GM19328 (cell line): ENCODE measurements around the gene CCL13.
"Not testable (repeated sequence)": the region's sequence is repeated elsewhere in the genome, so short reads cannot be mapped to it uniquely, and the experiment has no call there.

ENCODE experiments used
- ATAC-seq: cut with Tn5 transposase; IDR thresholded peaks from one replicate; pipeline ENCODE4 v1.9.1; 2021; ENCODE audit warnings: mild to moderate bottlenecking, moderate library complexity; ENCODE audit not compliant: unreplicated experiment

Gene CCL13

DNA sequence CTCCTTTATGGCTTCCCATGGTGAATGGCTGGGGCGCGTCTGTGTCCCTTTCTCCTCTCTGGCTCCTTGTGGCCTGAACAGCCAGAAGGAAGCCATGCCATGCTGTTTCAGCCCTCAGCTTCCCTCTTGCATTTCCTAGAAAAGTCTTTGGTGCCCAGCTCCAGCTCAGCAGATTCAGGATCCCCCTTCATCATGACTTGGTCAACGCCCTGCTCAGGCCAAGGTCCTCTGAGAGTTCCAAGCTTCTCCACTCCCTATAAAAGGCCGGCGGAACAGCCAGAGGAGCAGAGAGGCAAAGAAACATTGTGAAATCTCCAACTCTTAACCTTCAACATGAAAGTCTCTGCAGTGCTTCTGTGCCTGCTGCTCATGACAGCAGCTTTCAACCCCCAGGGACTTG is at the start of gene CCL13:
Gene CCL13, plus strand, starts transcription at position 287 of the 400 bp plus-strand sequence. Its CDS starts 47 bp downstream, at position 334.
- ATAC-seq = no peak

DNA sequence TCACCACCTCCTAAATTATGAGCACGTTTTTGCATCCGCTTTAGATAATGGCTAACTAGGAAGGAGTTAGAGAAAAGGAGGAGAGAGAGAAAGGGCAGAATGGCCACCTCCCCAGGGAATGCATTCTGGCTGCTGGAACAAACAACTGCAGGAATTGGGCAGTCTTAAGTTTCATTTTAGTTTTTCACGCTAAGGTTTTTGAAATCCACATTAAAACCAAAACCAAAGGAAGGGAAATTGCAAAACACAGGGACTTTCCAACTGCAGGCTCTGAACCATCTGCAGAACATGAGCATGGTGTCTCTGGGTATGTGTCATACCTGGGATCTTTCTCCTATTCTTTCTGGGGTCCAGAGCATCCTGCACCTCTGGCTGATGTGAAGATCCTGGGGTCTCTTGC is 49.2 kb upstream of the CCL13 start:
- ATAC-seq = no peak

DNA sequence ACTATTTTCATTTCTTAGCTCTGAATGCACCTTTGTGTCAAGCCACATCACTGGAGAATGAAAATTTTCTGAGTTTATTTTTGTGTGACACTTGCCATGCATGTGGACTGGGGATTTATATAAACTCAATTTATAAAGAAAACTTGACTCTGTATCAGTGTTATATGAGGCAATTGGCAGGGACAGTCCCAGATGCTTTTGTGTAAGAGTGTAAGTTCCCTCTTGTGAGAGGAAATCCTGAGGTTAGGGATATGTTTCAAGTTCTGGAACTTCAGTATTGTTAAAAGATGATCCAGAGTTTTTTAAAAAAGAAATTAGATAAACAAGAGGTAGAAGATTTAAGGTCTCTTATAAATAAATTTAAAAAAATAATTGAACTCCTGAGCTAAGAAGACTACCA is 47.9 kb upstream of the CCL13 start:
- no peak for ATAC-seq

DNA sequence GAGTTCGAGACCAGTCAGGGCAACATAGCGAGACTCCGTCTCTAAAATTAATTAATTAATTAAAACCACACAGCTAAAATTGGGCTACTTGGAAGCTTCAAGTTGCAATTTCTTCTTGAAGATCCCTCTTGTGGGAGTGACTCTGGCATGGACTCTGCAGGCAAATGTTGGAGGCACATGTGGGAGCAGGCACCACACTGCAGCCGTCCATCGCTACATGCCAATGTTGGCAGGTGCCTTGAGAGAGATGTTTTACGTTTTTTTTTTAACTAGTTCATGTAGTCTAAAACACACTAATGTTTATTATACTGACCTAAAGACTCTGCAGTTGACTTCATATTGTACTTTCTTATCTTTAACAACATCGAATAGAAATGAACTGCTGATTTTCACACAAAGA is 45.0 kb upstream of the CCL13 start:
- ATAC-seq = no peak

DNA sequence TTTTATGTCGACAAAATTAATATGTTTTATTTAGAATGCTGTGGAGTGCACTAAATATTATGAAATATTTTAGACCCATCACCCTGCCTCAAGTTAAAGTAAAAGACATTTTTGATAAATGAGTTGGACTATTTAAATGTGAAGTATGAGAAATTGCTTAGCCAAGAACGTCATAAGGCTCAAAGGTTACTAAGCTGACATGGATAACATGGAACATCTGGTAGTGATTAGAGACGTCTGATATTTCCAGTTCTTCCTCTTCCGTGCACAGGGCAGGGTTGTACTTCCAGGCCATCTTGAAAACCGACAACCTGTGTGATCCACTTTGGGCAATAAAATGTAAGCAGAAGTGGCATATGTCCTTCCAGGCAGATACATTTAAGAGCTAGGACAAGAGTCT is 44.2 kb upstream of the CCL13 start:
- no peak for ATAC-seq

DNA sequence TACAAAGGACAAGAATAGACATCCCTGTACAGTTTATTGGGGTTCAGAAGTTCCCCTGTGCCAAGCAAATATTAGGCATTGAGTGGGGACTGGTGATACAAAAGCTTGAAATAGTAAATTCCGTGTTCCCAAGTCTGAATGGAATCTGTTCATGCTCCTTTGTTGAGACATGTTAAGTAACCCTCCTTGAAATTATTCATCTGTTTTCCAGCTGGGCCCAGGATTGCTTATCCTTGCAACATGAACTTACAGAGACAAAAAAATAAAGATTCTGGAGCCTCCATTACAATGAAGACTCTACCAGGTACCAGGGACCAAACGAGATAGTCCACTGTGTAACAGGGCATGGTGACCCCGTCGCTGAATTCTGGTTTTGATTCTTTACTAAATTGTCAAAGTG is 43.1 kb upstream of the CCL13 start:
- no peak for ATAC-seq

DNA sequence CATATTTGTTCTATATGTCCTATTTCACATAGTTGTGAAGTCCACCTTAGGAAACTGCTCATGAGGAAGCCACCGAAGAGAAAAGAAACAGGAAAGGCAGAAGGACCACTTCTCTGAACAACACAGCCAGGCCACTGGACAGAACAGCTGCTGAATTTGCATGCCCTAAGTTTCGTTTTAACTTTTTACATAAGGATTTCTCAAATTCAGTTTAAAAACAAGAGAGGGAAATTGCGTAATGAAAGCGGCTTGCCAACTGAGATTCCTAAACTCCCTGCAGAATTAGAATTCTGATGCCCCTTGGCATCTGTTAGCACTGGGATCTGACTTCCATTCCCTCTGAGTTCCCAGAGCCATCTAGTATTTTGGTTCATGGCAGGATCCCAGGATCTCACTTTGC is 42.0 kb upstream of the CCL13 start:
- ATAC-seq = no peak

DNA sequence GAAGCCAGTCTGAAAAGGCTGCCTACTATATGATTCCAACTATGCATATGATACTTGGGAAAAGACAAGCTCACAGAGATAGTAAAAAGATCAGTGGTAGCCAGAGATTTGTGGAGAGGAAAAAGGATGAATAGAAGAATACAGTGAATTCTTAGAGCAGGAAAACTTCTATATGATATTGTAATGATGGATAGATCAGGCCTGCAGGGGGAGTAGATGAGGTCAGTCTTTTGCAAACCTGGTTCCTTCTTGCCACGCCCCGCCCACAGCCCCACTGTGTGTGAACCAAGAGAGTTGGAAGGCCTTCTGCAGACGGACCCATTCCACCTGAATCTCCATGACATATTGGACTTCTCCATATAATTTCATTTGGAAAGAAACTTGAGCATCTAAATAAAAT is 37.8 kb upstream of the CCL13 start:
- ATAC-seq = no peak

DNA sequence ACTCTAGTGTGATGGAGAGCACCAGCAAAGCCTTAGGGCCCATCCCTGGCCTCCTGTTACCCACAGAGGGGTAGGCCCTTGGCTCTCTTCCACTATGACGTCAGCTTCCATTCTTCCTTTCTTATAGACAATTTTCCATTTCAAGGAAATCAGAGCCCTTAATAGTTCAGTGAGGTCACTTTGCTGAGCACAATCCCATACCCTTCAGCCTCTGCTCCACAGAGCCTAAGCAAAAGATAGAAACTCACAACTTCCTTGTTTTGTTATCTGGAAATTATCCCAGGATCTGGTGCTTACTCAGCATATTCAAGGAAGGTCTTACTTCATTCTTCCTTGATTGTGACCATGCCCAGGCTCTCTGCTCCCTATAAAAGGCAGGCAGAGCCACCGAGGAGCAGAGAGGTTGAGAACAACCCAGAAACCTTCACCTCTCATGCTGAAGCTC is 37.2 kb upstream of the CCL13 start, which contains the start of gene CCL8:
Gene CCL8, plus strand, starts transcription at position 397 of the 445 bp plus-strand sequence. CDS start 67 bp downstream, outside the sequence.
- ATAC-seq = no peak

DNA sequence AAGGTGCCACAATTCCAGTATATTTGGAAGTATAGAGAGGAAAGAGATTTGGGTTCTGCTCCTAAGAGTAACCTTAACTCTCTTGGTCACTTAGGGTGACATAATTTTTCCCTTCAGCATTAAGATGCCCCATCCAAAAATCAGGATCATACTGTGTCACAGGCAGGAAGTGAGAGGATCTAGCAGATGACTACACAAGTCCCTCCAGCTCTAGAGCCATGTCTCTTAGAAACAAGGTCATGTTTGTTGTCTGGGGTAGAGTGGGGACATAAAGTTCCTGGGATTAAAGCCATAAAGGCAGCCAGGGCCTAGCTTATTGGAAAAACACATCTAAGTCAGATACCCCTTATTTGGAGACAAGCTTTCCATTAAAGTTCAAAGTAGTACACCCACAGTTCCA is 34.3 kb upstream of the CCL13 start:
- ATAC-seq = no peak

DNA sequence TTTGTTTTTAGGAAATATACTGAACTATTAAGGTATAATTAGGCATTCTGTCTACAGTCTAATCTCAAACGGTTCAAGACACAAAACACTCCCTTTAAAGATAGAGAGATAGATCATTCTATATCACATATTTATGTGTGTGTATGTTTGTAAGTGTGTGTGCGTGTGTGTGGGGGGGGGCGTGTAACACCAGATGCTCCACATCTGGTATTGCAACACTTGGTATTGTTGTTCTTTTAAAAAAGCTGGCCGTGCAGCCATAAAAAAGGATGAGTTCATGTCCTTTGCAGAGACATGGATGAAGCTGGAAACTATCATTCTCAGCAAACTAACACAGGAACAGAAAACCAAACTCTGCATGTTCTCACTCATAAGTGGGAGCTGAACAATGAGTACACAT is 28.7 kb upstream of the CCL13 start:
- ATAC-seq = not testable (repeated sequence)

DNA sequence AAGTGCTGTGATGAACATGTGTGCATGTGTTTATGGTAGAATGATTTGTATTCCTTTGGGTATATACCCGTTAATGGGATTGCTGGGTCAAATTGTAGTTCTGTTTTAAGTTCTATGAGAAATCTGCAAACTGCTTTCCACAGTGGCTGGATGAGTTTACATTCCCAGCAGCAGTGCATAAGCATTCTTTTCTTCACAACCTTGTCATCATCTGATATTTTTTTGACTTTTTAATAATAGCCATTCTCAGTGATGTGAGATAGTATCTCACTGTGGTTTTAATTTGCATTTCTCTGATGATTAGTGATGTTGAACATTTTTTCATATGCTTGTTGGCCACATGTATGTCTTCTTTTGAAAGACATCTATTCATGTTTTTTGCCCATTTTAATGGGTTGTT is 18.6 kb upstream of the CCL13 start:
- ATAC-seq = no peak

DNA sequence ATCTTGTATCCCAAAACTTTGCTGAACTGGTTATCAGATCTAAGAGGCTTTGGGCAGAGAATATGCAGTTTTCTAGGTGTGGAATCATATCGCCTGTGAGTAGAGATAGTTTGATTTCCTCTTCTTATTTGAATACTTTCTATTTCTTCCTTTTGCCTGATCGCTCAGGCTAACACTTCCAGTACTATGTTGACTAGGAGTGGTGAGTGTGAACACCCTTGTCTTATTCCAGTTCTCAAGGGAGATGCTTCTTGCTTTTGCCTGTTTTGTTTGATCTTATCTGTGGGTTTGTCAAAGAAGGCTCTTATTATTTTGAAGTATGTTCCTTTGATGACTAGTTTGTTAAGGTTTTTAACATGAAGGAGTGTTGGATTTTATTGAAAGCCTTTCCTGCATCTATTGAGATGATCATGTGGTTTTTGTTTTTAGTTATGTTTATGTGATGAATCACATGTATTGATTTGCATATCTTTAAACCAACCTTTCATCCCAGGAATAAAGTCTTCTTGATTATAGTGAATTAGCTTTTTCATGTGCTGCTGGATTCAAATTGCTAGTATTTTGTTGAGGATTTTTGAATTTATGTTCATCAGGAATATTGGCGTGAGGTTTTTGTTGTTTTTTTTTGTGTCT is 17.0 kb upstream of the CCL13 start:
- ATAC-seq = no peak

DNA sequence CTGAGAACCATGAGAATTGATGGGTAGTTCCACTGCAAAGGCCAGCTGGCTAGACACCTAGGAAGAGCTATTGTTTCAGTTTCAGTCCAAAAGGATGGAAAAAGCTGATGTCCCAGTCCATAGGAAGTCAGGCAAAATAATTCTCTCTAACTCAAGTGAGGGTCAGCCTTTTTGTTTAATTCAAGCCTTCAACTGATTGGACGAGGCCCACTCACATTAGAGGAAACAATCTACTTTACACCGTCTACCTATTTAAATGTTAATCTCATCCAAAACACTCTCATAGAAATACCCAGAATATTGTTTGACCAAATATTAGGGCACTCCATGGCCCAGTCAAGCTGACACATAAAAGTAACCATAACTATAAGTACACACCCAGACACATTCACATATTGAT is 14.4 kb upstream of the CCL13 start:
- no peak for ATAC-seq

DNA sequence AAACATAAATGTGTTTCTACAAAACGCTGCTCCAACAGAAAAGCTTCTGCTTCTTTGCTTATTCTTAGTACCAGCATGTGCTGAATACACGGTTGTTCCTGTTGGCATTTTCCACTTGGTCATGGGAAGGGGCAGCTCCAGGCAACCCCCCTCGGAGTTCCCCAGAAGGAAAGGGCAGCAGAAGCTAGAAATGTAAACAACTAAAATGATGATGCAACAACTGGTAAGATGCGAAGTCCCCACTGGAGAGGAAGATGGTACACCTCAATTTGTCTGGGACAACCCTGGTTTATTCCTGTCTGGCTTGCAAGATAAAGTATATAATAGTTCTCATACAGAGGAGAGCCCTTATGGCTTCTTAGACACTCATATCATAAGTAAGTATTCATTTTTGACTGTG is 9.2 kb upstream of the CCL13 start:
- ATAC-seq = no peak

DNA sequence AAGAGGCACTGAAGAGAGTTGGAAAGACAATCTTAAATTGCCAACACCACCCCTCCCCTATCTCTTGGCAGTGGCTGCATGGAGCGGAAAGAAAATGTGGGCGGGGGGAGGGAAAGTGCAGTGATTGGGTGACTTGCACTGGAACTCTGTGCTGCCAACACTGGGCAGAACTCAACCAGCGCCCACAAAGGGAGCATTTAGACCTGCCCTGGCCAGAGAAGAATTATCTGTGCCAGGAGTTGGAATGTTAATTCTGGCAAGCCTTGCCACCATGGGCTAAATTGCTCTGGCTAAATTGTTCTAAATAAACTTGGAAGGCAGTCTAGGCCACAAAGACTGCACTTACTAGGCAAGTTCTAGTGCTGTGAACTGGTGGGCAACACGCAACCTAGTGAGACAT is 6.5 kb upstream of the CCL13 start:
- no peak for ATAC-seq

DNA sequence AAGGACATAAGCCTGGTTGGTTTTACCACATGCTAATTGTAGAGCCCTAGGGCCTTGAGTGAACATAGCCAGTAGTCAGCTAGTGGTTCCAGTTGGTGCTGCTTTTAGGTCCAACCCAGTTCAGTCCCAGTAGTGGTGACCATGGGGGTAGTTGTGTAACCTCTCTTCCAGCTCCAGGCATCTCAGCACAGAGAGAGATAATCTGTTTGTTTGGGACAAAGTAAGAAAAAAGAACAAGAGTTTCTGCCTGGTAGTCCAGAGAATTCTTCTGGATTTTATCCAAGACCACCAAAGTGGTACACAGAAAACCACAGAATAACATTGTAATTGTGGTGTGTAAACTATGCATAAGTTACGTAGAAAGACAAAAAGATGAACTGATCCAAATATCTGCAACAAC is 5.2 kb upstream of the CCL13 start:
- no peak for ATAC-seq

DNA sequence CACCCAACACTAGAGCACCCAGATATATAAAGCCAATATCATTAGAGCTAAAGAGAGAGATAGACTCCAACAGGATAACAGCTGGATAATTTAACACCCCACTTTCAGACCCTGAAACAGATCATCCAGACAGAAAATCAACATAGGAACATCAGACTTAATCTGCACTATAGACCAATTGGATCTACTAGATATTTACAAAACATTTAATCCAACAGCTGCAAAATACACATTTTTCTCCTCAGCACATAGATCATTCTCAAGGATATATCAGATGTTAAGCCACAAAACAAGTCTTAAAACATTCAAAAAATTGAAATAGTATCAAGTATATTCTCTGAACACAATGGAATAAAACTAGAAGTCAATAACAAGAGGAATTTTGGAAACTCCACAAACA is 4.1 kb upstream of the CCL13 start:
- no peak for ATAC-seq

DNA sequence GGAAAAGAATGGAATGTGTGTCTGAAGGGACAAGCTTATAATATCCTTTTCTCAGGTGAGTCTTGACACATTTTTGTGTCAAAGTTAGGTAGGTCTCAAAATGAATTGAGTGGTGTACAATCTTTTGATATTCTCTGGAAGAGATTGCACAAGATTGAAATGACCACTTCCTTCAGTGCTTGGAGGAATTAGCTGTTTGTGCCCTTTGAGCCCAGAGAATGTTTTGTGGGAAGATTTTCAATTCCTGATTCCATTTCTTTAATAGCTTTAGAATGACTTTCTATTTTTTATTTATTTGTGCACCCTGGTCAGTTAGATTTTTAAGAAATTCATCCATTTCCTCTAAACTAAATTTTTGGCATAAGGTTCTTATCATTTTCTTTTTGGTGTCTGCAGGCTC is 1.6 kb upstream of the CCL13 start:
- no peak for ATAC-seq

DNA sequence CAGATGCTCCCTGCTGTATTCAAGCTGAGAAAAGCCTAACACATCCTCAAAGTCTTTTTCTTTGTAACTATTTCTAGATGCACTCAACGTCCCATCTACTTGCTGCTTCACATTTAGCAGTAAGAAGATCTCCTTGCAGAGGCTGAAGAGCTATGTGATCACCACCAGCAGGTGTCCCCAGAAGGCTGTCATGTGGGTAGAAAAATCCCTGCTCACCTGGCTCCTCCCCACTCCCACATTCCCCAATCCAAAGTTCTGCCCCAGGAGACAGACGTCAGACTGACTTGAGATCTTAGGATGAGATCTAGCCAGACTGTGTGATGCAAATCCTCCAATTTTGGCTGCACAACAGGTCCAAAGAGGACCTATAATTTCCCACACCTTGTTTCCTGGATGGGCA is 1.1 kb downstream of the CCL13 start:
- ATAC-seq = no peak

DNA sequence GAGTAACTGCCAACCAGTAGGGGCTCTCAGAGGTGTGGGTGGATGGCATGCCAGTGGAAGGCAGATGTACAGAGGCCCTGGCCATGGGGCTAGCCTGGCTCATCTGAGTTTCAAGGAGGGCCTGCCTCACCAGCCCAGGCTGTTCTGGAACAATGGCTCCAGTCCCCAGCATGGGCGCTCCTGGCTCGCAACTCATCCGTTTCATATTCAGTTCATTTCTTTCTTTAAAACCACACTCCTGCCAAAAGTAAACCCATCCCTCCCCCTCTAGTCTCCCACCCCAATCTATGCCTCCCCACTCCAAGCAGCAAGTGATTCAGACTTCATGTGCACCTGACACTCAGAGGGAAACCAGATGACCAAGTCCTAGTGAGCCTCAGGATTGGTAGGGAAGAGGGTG is 2.4 kb downstream of the CCL13 start:
- no peak for ATAC-seq

DNA sequence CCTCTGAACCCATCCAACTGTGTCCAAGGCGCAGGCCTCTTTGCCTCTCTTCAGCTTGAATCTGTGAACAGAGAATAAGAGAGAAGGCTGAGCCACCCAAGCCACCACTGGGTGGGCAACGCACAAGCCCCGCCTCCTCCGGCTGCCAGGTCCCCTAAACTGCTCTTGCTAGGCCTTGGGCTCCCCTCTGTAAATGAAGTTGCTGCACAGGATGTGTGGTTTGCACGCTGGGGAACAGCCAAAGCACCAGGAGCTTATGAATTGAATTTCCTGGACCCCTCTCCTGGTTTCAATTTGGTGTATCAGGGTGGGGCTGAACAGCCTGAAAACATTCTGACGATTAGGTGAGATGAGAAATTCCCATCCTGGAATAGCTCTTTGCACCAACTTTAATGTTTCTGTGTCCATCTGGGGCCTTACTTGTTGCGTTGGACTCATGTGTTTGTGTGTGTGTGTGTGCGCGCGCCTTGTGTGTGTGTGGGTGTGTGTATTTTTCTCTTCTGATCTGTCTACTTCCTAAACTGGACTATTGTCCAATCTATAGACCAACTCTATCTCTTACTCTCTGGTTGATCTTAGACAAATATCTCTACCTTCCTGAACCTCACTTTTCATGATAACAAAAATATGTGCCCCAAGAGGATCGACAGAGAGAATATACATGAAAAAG is 4.5 kb downstream of the CCL13 start:
- no peak for ATAC-seq
